GM20431 (cell line): Measurements from ENCODE around the gene UBFD1.
"Not testable (repeated sequence)": the region's sequence is repeated elsewhere in the genome, so short reads cannot be mapped to it uniquely, and the experiment has no call there.

ENCODE experiments used
- in situ Hi-C: fragments of 300-500 bp; cut with MseI, MboI; formaldehyde crosslinking; loops from one replicate; pipeline ENCODE4 v1.15.0; 2020; ENCODE audit warnings: low sequenced_read_pairs; ENCODE audit not compliant: unreplicated experiment

Gene UBFD1

DNA sequence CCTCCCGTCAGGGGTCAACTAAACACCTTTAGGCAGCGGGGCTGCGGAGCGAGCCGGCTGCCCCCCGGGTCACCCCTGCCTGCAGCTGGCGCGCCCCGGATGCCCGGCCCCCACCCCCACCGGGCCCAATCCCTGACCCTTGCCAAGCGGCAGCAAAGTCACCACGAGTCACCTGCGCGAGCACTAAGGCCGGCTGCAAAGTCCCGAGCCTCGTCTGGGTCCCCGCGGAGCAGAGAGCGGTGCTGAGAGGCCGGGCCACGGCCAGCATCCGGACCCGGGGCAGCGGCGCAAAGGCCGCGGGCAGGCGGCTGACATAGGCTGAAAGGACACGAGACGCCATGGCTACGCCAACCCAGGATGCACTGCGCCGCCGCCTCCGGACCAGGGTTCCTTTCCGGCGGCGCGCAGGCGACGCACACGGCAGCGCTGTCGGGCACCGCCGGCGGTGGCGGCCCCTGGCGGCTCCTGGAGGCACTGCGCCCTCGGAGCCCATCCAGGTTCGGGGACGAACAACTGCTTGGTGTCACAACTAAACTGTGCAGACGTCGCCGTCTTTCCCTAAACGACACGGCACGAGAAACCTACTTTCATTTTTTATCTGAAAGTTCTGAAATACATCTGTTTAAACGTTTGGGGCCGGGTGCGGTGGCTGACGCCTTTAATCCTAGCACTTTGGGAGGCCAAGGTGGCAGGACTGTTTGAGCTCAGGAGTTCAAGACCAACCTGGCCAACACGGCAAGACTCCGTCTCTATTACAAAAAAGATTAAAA, 38.6 kb downstream of the UBFD1 start, which contains the start of gene NDUFAB1:
Gene NDUFAB1, minus strand, starts transcription at position 366 of the 770 bp plus-strand sequence. Its CDS starts 26 bp downstream, at position 340.
- in situ Hi-C loops = no loop called here

DNA sequence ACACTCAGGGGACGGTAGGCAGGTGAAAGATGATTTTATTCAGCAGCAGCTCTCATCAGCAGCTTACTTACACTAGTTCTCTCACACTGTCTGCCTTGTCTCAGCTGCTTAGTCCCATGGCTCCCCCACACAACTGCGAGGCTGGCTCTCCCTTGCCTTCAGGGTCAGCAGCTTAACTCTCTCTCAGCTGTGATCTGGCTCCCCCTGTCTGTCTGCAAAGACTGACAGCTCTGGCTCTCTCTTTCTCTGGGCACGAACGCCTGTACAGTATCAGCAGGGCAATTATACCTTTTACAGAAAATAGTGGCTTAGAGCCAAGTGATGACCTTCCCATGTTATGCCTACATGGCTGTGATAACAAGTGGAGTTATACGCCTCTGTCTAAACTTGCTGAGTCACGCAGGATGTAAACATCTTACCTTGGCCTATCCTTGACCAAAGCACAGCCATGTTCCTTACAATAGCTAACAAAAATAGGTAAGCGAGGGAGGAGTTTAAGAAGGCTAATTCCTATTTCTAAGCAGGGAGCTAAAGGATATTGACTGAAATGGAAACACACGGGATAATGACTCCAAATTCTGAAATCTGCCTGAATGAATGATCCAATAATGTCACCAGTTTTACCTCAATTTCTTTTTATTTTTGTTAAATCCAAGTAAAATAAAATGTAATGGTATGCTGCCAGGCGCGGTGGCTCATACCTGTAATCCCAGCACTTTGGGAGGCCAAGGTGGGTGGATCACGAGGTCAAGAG, 39.7 kb downstream of the UBFD1 start:
- in situ Hi-C loops = no loop called here

DNA sequence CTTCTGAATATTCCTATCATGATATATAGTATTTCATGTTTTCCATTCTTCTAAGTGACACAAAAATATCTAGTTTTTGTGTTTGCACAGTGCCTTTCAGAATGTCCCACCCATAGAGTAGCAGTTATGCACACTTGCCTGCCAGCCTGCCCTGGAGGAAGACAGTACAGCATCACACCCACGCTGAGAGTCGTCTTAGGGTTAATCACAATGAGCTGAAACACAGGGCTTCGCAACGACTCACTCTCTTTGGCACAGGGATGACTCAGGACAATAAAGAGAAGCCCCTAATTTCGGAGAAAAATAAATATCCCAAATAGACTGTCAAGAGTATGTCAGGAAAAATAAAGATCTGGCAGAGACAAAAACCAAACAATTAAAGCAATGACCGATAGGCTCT, 50.2 kb downstream of the UBFD1 start:
- in situ Hi-C loops = no loop called here

DNA sequence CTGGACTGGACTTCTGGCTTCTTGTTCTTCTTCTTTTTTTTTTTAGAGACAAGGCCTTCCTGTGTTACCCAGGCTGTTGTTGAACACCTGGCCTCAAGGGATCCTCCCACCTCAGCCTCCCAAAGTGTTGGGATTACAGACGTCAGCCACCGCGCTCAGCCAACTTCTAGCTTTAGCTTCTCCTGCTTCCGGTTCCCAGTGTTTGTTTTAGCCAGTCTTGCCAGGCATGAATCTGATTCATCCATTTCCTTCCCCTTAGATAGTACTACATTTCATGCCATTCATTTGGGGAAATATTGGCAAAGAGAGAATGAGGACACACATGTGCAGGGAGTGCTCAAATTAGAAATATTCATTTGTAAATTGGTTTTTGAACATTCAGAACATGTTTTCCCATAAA, 50.7 kb downstream of the UBFD1 start:
- in situ Hi-C loops = no loop called here

DNA sequence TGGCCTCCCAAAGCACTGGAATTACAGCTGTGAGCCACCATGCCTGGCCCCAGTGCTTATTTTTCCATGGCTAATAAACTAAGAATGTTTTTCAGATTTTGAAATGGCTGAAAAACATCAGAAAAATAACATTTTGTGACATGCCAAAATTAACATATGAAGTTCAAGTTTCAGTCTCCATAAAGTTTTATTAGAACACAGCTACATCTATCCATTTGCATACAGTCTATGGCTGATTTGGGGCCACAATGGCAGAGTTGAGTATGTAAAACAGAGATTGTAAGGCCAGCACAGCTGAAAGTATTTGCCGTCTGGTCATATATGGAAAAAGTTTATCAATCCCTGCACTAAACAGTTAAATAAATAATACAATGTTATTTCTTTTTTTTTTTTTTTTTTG, 52.4 kb downstream of the UBFD1 start:
- in situ Hi-C loops = no loop called here

DNA sequence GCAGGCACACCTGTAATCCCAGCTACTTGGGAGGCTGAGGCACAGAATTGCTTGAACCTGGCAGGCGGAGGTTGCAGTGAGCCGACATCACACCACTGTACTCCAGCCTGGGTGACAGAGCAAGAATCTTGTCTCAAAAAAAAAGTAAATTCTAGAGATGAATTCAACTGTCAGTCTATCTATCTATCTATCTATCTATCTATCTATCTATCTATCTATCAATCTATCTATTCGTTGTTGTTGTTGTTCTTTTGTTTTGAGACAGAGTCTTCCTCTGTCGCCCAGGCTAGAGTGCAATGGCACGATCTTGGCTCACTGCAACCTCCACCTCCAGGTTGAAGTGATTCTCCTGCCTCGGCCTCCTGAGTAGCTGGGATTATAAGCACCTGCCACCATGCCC, 53.4 kb downstream of the UBFD1 start:
- in situ Hi-C loops = not testable (repeated sequence)

DNA sequence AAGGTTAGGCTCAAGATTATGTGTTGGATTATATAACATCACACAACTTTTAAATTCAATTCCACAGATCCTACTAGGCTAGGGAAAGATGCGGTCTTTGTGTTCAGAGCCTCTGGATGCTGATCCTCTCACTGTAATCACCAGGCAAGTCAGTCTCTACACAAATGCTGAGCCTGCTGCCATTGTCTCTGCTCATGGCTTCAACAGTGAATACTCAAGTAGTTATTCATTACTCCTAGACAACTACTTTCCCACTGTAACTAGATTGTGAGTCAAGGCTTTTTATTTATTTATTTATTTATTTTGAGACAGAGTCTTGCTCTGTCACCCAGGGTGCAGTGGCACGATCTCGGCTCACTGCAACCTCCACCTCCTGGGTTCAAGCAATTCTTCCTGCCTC, 54.4 kb downstream of the UBFD1 start:
- in situ Hi-C loops = no loop called here

DNA sequence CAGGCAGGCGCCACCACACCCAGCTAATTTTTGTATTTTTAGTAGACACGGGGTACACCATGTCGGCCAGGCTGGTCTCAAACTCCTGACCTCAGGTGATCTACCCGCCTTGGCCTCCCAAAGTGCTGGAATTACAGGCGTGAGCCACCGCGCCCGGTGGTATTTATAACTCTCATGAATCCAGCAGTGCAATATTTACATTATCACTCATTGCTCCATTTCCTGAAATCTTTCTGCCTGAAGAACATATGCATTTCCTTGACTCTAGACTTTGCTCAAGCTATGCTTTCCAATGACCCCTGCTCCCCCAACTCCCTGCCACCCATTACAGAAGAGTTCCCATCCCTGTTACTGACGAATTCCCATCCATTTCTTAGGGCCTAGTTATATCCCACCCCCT, 58.3 kb downstream of the UBFD1 start:
- in situ Hi-C loops = no loop called here
